Duodenal mucosa (tissue), 2 donors: Measurements from ENCODE around the gene NHERF2.

Experiments
- H3K27ac ChIP-seq: one replicate; pipeline ENCODE4 v1.7.0; 2013; ENCODE audit warnings: low read depth, low read length
- H3K27me3 ChIP-seq, 2 donors: one replicate each; pipeline ENCODE4 v1.7.0; 2013; ENCODE audit warnings: low read length in 2 of 2, control low read depth in 1 of 2; ENCODE audit not compliant: insufficient read depth in 2 of 2, control insufficient read depth in 1 of 2
- H3K36me3 ChIP-seq, 2 donors: one replicate each; pipeline ENCODE4 v1.7.0; 2013; ENCODE audit warnings: low read length in 2 of 2, control low read depth in 1 of 2; ENCODE audit not compliant: insufficient read depth in 2 of 2, control insufficient read depth in 1 of 2
- H3K4me1 ChIP-seq, 2 donors: one replicate each; pipeline ENCODE4 v1.7.0; 2013; ENCODE audit warnings: low read length in 2 of 2, control low read depth in 1 of 2; ENCODE audit not compliant: insufficient read depth in 2 of 2, control insufficient read depth in 1 of 2
- H3K4me3 ChIP-seq, 2 donors: one replicate each; pipeline ENCODE4 v1.7.0; 2013; ENCODE audit warnings: low read length in 2 of 2, low read depth in 1 of 2
- H3K9ac ChIP-seq, 2 donors: one replicate each; pipeline ENCODE4 v1.7.0; 2013; ENCODE audit warnings: low read length in 2 of 2, low read depth in 1 of 2
- H3K9me3 ChIP-seq, 2 donors: one replicate each; pipeline ENCODE4 v1.7.0; 2013; ENCODE audit warnings: low read length in 2 of 2, control low read depth in 1 of 2; ENCODE audit not compliant: control insufficient read depth in 1 of 2

NHERF2 gene

DNA sequence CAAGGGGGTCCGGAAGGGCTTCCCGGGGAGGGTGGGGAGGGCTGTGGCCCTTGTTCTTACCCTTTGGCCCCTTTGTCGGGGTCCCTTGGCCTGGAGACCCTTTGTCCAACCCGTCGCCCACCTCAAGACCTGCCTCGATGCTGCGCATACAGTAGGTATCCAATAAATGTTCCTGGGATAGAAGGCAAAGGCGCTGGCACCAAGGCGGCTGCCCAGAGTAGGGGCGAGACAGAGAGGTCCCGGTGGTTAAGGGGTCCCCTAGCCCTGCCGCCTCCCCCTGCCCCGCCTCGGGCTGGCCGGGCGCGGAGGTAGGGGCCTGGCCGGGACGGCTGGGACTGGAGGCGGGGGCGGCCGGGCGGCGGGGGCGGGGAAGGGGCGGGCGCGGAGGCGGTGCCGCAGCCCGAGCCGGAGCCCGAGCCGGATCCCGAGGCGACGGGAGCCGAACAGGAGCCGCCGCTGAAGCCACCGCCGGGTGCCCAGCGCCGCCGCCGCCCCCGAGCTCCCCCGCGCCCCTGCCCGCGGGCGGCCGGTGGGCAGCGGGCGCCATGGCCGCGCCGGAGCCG is at the start of gene NHERF2:
NHERF2 (plus strand) TSS at position 442 of the 563 bp plus-strand sequence; CDS start at position 546, 104 bp downstream.
- no peak within 1 kb of the TSS for H3K27ac ChIP-seq
- no peaks in the 10 kb centered on the region for H3K36me3 ChIP-seq
- H3K9me3 ChIP-seq = no peaks in the 10 kb centered on the region
- peak within 1 kb of the TSS; percentile 42 to 80 for H3K4me3 ChIP-seq
- peak within 1 kb of the TSS; percentile 33 to 51 for H3K9ac ChIP-seq
- H3K4me1 ChIP-seq = peaks cover 10 to 34% of the 10 kb centered on the region in 2 donors
- H3K27me3 ChIP-seq = peaks cover 0 to 5% of the 10 kb centered on the region in 2 donors

DNA sequence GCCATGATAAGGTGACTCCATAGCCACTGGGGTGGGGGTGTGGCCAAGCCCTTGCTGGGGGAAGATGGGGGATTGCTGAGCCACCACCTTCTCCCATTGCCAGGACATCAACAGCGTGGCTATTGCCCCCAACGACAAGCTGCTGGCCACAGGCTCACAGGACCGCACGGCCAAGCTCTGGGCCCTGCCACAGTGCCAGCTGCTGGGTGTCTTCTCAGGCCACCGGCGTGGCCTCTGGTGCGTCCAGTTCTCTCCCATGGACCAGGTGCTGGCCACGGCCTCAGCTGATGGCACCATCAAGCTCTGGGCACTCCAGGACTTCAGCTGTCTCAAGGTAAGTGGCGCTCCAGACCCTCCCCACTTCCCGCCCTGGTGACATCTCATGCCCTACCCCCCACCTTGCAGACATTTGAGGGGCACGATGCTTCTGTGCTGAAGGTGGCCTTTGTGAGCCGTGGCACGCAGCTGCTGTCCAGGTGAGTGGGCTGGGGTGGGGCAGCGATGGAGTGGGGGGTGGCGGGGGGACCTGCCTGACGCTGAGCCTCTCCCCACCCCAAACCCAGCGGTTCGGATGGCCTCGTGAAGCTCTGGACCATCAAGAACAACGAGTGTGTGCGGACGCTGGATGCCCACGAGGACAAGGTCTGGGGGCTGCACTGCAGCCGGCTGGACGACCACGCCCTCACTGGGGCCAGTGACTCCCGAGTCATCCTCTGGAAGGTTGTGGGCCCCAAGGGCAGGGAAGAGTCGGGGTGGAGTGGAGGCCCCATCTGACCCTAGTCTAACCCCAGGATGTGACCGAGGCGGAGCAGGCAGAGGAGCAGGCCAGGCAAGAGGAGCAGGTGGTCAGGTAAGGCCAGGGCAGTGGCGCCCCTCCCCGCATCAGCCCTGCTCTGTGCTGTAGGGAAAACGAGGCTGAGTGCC is 49.5 kb upstream of the NHERF2 start:
- H3K27ac ChIP-seq = no peak overlapping the region
- no peak overlapping the region for H3K9ac ChIP-seq
- H3K4me3 ChIP-seq = no peak overlapping the region
- H3K36me3 ChIP-seq = peaks cover 15 to 46% of the 10 kb centered on the region in 2 donors
- no peaks in the 10 kb centered on the region for H3K9me3 ChIP-seq
- peaks cover 13 to 15% of the 10 kb centered on the region in 2 donors for H3K27me3 ChIP-seq
- H3K4me1 ChIP-seq = peaks cover 24 to 43% of the 10 kb centered on the region in 2 donors

DNA sequence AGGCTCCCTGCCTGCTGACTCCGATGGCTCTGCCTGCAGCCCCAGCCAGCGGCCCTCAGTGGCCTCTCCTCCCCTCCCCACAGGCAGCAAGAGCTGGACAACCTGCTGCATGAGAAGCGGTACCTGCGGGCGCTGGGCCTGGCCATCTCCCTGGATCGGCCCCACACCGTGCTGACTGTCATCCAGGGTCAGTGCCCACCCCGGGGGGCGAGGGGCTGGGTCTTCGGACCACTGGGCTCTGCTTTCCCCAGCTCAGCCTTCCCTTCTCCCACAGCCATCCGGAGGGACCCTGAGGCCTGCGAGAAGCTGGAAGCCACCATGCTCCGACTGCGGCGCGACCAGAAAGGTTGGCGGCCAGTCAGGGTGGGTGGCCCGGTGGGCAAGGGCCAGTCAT is 48.8 kb upstream of the NHERF2 start:
- no peak overlapping the region for H3K4me3 ChIP-seq
- peaks cover 13 to 15% of the 10 kb centered on the region in 2 donors for H3K27me3 ChIP-seq
- H3K36me3 ChIP-seq = peaks cover 15 to 46% of the 10 kb centered on the region in 2 donors
- H3K4me1 ChIP-seq = peaks cover 27 to 45% of the 10 kb centered on the region in 2 donors
- H3K9me3 ChIP-seq = no peaks in the 10 kb centered on the region
- H3K27ac ChIP-seq = no peak overlapping the region
- no peak overlapping the region for H3K9ac ChIP-seq

DNA sequence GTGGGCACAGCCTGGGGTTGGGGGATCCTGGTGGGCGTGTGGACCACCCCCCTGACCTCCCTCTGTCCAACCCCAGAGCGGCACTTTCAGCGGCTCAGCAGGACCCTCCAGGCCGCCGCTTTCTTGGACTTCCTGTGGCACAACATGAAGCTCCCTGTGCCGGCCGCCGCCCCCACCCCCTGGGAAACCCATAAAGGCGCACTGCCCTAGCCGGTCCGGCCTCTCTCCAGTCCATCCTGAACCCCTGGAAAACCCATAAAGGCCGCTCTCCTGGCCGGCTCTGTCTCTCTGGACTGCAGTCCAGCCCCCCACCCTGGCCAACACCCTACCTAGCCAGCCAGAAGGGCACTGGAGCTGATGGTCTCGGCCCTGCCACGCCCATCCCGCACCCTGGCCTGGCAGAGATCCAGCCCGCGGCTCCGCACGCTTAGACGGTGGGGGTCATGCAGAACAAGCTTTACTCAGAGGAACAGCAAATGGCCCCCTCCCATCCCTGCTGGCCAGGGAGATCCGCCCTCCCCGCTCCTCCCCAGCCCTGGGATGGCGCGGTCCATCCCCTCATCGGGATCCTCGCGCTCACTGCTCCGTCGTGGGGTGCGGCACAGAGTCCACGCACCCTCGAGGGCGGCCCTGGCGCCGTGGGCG is 48.1 kb upstream of the NHERF2 start:
- peaks cover 15 to 46% of the 10 kb centered on the region in 2 donors for H3K36me3 ChIP-seq

DNA sequence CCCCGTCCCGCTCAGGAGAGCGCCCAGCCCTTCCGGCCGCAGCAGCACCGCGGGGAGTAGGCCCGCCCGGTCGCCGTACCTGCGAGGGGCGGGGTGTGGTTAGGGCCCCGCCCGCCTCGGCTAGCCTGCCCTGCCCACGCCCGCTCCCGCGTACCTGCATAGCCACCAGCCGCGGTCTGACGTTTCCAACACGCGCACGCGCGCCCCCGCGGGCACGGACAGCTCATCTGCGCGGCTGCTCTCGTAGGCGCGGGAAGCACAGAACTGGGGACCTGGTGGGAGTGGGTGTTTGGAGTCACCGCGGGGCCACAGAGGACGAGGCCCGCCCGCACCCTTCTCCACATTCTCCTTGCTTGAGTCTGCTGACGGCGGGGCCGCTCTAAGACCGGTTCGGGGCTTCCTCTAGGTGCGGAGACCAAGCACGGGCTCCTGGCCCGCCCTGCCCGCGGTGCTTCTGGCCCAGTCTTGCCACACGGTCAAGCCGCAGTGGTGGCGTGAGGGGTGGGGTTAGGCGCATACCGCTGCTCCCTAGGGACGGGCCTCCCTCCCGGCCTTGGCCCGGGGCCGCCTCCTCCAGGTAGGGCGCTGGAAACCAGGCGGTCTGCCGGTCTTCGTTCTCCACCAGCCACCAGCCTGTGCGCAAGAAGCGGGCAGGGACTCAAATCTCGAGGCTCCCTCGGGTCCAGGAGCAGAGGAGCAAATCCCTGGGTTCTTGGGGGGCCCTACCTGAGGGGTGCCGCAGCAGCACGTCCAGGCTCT is 47.3 kb upstream of the NHERF2 start:
- H3K9ac ChIP-seq = peak overlapping the region; percentile 56 to 57
- peaks cover 13 to 15% of the 10 kb centered on the region in 2 donors for H3K27me3 ChIP-seq
- H3K9me3 ChIP-seq = no peaks in the 10 kb centered on the region
- peaks cover 32 to 52% of the 10 kb centered on the region in 2 donors for H3K4me1 ChIP-seq
- peaks cover 15 to 42% of the 10 kb centered on the region in 2 donors for H3K36me3 ChIP-seq
- peak overlapping the region; percentile 55 to 56 for H3K4me3 ChIP-seq
- H3K27ac ChIP-seq = peak overlapping the region; percentile 66

More for the DNA sequence above, 48.1 kb upstream of the NHERF2 start:
- H3K27ac ChIP-seq = peak overlapping the region; percentile 32
- peaks cover 32 to 51% of the 10 kb centered on the region in 2 donors for H3K4me1 ChIP-seq
- H3K27me3 ChIP-seq = peaks cover 13 to 15% of the 10 kb centered on the region in 2 donors
- H3K9ac ChIP-seq = peak overlapping the region; percentile 43 to 56
- H3K9me3 ChIP-seq = no peaks in the 10 kb centered on the region
- H3K4me3 ChIP-seq = peak overlapping the region; percentile 52 to 55

DNA sequence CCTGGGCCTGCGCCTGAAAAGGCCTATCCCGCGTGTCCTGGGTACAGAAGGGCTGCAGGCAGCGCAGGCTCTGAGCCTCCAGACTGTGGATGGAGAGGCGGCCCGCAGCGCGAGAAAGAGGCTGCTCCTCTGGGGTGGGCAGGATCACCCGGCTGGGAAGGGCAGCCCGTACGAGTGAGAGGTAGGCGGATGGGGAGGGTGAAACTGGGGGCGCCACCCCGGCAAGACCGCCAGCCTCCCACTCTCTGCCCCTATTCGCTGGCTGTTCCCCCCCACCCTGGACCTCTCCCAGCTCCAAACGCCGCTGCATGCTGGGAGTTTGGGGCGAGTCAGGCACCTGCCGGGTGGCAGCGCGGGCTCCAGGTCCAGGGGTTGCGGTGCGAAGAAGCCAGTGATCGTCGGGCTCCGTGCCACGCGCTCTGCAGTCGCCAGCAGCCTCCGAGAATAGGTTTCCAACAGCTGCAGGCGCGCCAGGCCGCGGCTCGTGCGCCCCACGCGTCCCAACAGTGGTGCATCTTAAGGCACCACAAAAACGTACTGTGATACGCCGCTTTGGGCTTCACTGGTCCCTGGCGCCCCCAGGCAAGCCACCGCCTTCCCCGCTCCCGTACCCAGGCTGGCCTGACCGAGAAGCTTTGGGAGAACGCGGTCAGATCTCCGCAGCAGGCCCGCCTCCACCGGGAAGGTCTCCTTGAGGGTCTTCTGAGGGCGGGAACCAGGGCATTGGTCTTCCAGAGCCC is 46.5 kb upstream of the NHERF2 start:
- Histone ChIP-seq H3K9me3 (no peaks in the 10 kb centered on the region), H3K9ac (peak overlapping the region; percentile 51 to 57), H3K4me1 (peaks cover 38 to 60% of the 10 kb centered on the region in 2 donors), H3K4me3 (peak overlapping the region; percentile 51 to 56), H3K36me3 (peaks cover 15 to 34% of the 10 kb centered on the region in 2 donors), H3K27me3 (peaks cover 10 to 15% of the 10 kb centered on the region in 2 donors), H3K27ac (peak overlapping the region; percentile 66)

- Histone ChIP-seq H3K27me3 (peaks cover 10 to 15% of the 10 kb centered on the region in 2 donors), H3K4me1 (peaks cover 44 to 65% of the 10 kb centered on the region in 2 donors), H3K9ac (peak overlapping the region in 1 of 2 donors; percentile 32), H3K4me3 (peak overlapping the region in 1 of 2 donors; percentile 51), H3K27ac (no peak overlapping the region), H3K9me3 (no peaks in the 10 kb centered on the region), H3K36me3 (peaks cover 18 to 30% of the 10 kb centered on the region in 2 donors)
Measured at GRCh38 chr16:1980770-1981087, 46.0 kb upstream of the NHERF2 start.

DNA sequence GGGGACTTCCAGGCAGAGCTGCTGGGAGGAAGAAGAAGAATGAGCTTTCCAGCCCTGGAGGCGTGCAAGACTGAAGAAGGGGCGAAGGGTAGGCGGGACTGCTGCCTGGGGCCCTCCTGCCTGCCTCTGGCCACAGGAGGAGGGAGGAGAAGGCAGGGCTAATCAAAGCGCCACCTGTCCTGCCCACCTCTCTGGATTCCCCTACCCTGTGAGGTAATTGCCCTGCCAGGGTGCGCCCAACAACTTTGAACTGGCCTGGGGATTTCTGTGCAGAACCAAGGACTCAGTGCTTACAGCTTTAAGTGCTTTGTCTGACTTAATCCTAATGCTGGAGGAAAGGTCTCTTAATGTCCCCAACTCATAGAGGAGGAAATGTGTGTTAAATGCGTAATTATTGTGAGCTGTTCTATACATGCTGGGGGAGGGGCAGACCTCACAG is 45.3 kb upstream of the NHERF2 start, which contains the start of gene NOXO1:
NOXO1 (minus strand) TSS at position 72 of the 439 bp plus-strand sequence. CDS start 290 bp downstream, outside the sequence.
- Histone ChIP-seq H3K4me1 (peaks cover 50 to 72% of the 10 kb centered on the region in 2 donors), H3K9ac (peak within 1 kb of the TSS; percentile 32 to 40), H3K36me3 (peaks cover 19 to 30% of the 10 kb centered on the region in 2 donors), H3K27ac (peak within 1 kb of the TSS; percentile 15), H3K27me3 (peaks cover 10 to 15% of the 10 kb centered on the region in 2 donors), H3K4me3 (peak within 1 kb of the TSS in 1 of 2 donors; percentile 51), H3K9me3 (no peaks in the 10 kb centered on the region)

- Histone ChIP-seq H3K9ac (peak overlapping the region in 1 of 2 donors; percentile 40), H3K9me3 (no peaks in the 10 kb centered on the region), H3K4me1 (peaks cover 51 to 73% of the 10 kb centered on the region in 2 donors), H3K4me3 (no peak overlapping the region), H3K36me3 (peaks cover 15 to 30% of the 10 kb centered on the region in 2 donors), H3K27ac (peak overlapping the region; percentile 15), H3K27me3 (peaks cover 10 to 15% of the 10 kb centered on the region in 2 donors)
Measured at GRCh38 chr16:1982013-1982433, 44.7 kb upstream of the NHERF2 start.
